Neuronal stem cell (in vitro differentiated cells): ENCODE measurements around the gene C19orf33.
A peak's percentile ranks its signal among the peaks of the same experiment; 100 is the strongest.

Experiments used
- DNase-seq: peaks from one replicate; pipeline ENCODE4 v3.0.0-alpha.2; 2013; ENCODE audit warnings: low spot score
- H2AFZ ChIP-seq: one replicate; pipeline ENCODE4 v1.6.1; 2013; ENCODE audit warnings: mild to moderate bottlenecking, low read length, inconsistent platforms
- H2AK5ac ChIP-seq: 2 replicates; pipeline ENCODE4 v1.6.1; 2013; ENCODE audit warnings: low read depth, mild to moderate bottlenecking, inconsistent platforms, low read length, moderate library complexity, mixed read lengths
- H2BK120ac ChIP-seq: 2 replicates; pipeline ENCODE4 v1.6.1; 2013; ENCODE audit warnings: low read depth, mild to moderate bottlenecking, inconsistent platforms, low read length, moderate library complexity, mixed read lengths
- H2BK12ac ChIP-seq: one replicate; pipeline ENCODE4 v1.6.1; 2013; ENCODE audit warnings: low read length, inconsistent platforms
- H2BK15ac ChIP-seq: 2 replicates; pipeline ENCODE4 v1.6.1; 2013; ENCODE audit warnings: mild to moderate bottlenecking, low read length, inconsistent platforms, mixed read lengths
- H2BK5ac ChIP-seq: one replicate; pipeline ENCODE4 v1.6.1; 2013; ENCODE audit warnings: inconsistent platforms, mild to moderate bottlenecking, low read length, moderate library complexity
- H3K14ac ChIP-seq: one replicate; pipeline ENCODE4 v1.6.1; 2013; ENCODE audit warnings: low read length, inconsistent platforms
- H3K18ac ChIP-seq: 2 replicates; pipeline ENCODE4 v1.6.1; 2013; ENCODE audit warnings: low read length, inconsistent platforms
- H3K23ac ChIP-seq: 2 replicates; pipeline ENCODE4 v1.6.1; 2013; ENCODE audit warnings: low read depth, mild to moderate bottlenecking, mixed read lengths, low read length, inconsistent platforms; ENCODE audit not compliant: poor library complexity
- H3K27ac ChIP-seq: replicated peaks from 3 replicates; pipeline ENCODE4 v1.5.1; 2013; ENCODE audit warnings: low read length, inconsistent platforms
- H3K27me3 ChIP-seq, 3 experiments: 2 replicates each; pipeline ENCODE4 v1.6.1; 2013; ENCODE audit warnings: low read length in 3 of 3, mild to moderate bottlenecking in 2 of 3, inconsistent platforms in 1 of 3, low read depth in 1 of 3, mixed read lengths in 1 of 3, moderate library complexity in 1 of 3; ENCODE audit not compliant: control insufficient read depth in 3 of 3, insufficient read depth in 3 of 3
- H3K36me3 ChIP-seq, 2 donors: replicated peaks in 1 of 2; 2 replicates each; pipeline ENCODE4 v1.6.1; 2013; ENCODE audit warnings: low read length in 2 of 2; ENCODE audit not compliant: control insufficient read depth in 2 of 2, insufficient read depth in 2 of 2
- H3K4ac ChIP-seq: 2 replicates; pipeline ENCODE4 v1.6.1; 2013; ENCODE audit warnings: inconsistent platforms, mild to moderate bottlenecking, low read length, moderate library complexity
- H3K4me1 ChIP-seq, 2 donors: 1 replicate in 1 of 2; 2 replicates in 1 of 2; pipeline ENCODE4 v1.6.1; 2013; ENCODE audit warnings: low read length in 2 of 2, low read depth in 1 of 2; ENCODE audit not compliant: control insufficient read depth in 2 of 2, insufficient read depth in 1 of 2
- H3K4me2 ChIP-seq: one replicate; pipeline ENCODE4 v1.6.1; 2013; ENCODE audit warnings: mild to moderate bottlenecking, low read length, inconsistent platforms; ENCODE audit not compliant: insufficient read depth, poor library complexity, severe bottlenecking
- H3K4me3 ChIP-seq, 2 donors: 2 replicates each; pipeline ENCODE4 v1.5.1; 2013; ENCODE audit warnings: low read length in 2 of 2, mild to moderate bottlenecking in 2 of 2, inconsistent platforms in 1 of 2, moderate library complexity in 1 of 2
- H3K79me1 ChIP-seq: one replicate; pipeline ENCODE4 v1.6.1; 2013; ENCODE audit warnings: low read depth, mild to moderate bottlenecking, inconsistent platforms, low read length, moderate library complexity
- H3K9ac ChIP-seq: one replicate; pipeline ENCODE4 v1.6.1; 2013; ENCODE audit warnings: mild to moderate bottlenecking, low read depth, low read length, inconsistent platforms; ENCODE audit not compliant: poor library complexity
- H3K9me3 ChIP-seq, 2 donors: replicated peaks in 1 of 2; 2 replicates each; pipeline versions ENCODE3 to v1.6.1; 2013; ENCODE audit warnings: low read length in 2 of 2, mild to moderate bottlenecking in 2 of 2, inconsistent platforms in 1 of 2, low read depth in 1 of 2, mixed read lengths in 1 of 2, moderate library complexity in 1 of 2; ENCODE audit not compliant: control insufficient read depth in 2 of 2, insufficient read depth in 1 of 2
- H4K8ac ChIP-seq: one replicate; pipeline ENCODE4 v1.6.1; 2013; ENCODE audit warnings: low read depth, mild to moderate bottlenecking, inconsistent platforms, low read length, moderate library complexity
- H4K91ac ChIP-seq: one replicate; pipeline ENCODE4 v1.6.1; 2013; ENCODE audit warnings: low read length, low read depth, mild to moderate bottlenecking, inconsistent platforms; ENCODE audit not compliant: poor library complexity
- WGBS, 2 donors: extraction: QIAGEN DNeasy Blood & Tissue Kit; methylation state at CpG; one replicate each; pipeline ENCODE4 v1.1.7; 2013; ENCODE audit warnings: missing lambda C conversion rate in 2 of 2, mixed read lengths in 1 of 2; ENCODE audit not compliant: insufficient read length in 2 of 2, insufficient replicate concordance in 1 of 2; ENCODE audit errors: extremely low coverage in 2 of 2; 5-methylcytosine and 5-hydroxymethylcytosine counted together

The C19orf33 gene

GRCh38 chr19:38326591-38326990, 22.5 kb downstream of the C19orf33 start:
- peak overlapping the region; percentile 38 for H3K18ac ChIP-seq
- no peak overlapping the region for H2BK12ac ChIP-seq
- H2BK120ac ChIP-seq, result no peak overlapping the region
- H3K9me3 ChIP-seq, result no peaks in the 10 kb centered on the region
- H3K9ac ChIP-seq, result peak overlapping the region; percentile 60
- no peak overlapping the region for H3K4ac ChIP-seq
- H3K4me3 ChIP-seq, result no peak overlapping the region
- no peaks in the 10 kb centered on the region for H3K79me1 ChIP-seq
- no peaks in the 10 kb centered on the region for H3K36me3 ChIP-seq
- WGBS, 2 donors, result no CpG with 5 or more reads among the region's 22 CpGs
- H4K91ac ChIP-seq, result no peak overlapping the region
- H2AK5ac ChIP-seq, result peak overlapping the region; percentile 92
- H3K27me3 ChIP-seq, result peaks cover 0 to 42% (median 0%) of the 10 kb centered on the region in 3 experiments
- peak overlapping the region; percentile 53 for H2BK5ac ChIP-seq
- no peak overlapping the region for H2AFZ ChIP-seq
- H3K4me2 ChIP-seq, result no peak overlapping the region
- peak overlapping the region; percentile 85 for H2BK15ac ChIP-seq
- no peak for DNase-seq
- H3K14ac ChIP-seq, result peak overlapping the region; percentile 71
- H3K4me1 ChIP-seq, result no peaks in the 10 kb centered on the region
- peak overlapping the region; percentile 55 for H3K23ac ChIP-seq
- no peak overlapping the region for H3K27ac ChIP-seq
- H4K8ac ChIP-seq, result peak overlapping the region; percentile 43

GRCh38 chr19:38329651-38330050, 25.6 kb downstream of the C19orf33 start:
- no peak for DNase-seq
- H3K14ac ChIP-seq, result peak overlapping the region; percentile 38
- no peak overlapping the region for H3K4ac ChIP-seq
- no peak overlapping the region for H2BK12ac ChIP-seq
- H3K18ac ChIP-seq, result peak overlapping the region; percentile 48
- H3K4me3 ChIP-seq, result no peak overlapping the region
- peak overlapping the region; percentile 89 for H3K23ac ChIP-seq
- peak overlapping the region; percentile 75 for H2AK5ac ChIP-seq
- no peak overlapping the region for H2AFZ ChIP-seq
- H3K9ac ChIP-seq, result no peak overlapping the region
- no peaks in the 10 kb centered on the region for H3K79me1 ChIP-seq
- no peak overlapping the region for H3K4me2 ChIP-seq
- no peak overlapping the region for H3K27ac ChIP-seq
- no peak overlapping the region for H2BK5ac ChIP-seq
- H2BK120ac ChIP-seq, result no peak overlapping the region
- H3K27me3 ChIP-seq, result peaks cover 0 to 23% (median 0%) of the 10 kb centered on the region in 3 experiments
- H4K91ac ChIP-seq, result no peak overlapping the region
- no CpG with 5 or more reads among the region's 7 CpGs for WGBS, 2 donors
- no peaks in the 10 kb centered on the region for H3K36me3 ChIP-seq
- H3K4me1 ChIP-seq, result no peaks in the 10 kb centered on the region
- no peaks in the 10 kb centered on the region for H3K9me3 ChIP-seq
- no peak overlapping the region for H2BK15ac ChIP-seq
- H4K8ac ChIP-seq, result peak overlapping the region; percentile 65

- Histone ChIP-seq H2BK12ac (no peak overlapping the region), H2BK120ac (no peak overlapping the region), H3K9ac (no peak overlapping the region), H3K79me1 (no peaks in the 10 kb centered on the region), H3K4me1 (no peaks in the 10 kb centered on the region), H2BK5ac (no peak overlapping the region), H3K23ac (no peak overlapping the region), H3K36me3 (no peaks in the 10 kb centered on the region), H3K27ac (no peak overlapping the region), H2AFZ (no peak overlapping the region), H2BK15ac (no peak overlapping the region), H4K8ac (no peak overlapping the region), H3K9me3 (no peaks in the 10 kb centered on the region), H3K4me2 (no peak overlapping the region), H3K4ac (no peak overlapping the region), H3K18ac (no peak overlapping the region), H3K27me3 (peaks cover 0 to 10% (median 0%) of the 10 kb centered on the region in 3 experiments), H4K91ac (no peak overlapping the region), H3K14ac (no peak overlapping the region), H3K4me3 (no peak overlapping the region), H2AK5ac (no peak overlapping the region)
- no CpG with 5 or more reads among the region's 1 CpG for WGBS, 2 donors
- DNase-seq, result no peak
Measured at GRCh38 chr19:38331728-38332127, 27.7 kb downstream of the C19orf33 start.

GRCh38 chr19:38333245-38333644, 29.2 kb downstream of the C19orf33 start:
- Histone ChIP-seq H2BK120ac (no peak overlapping the region), H2BK12ac (no peak overlapping the region), H3K27me3 (peaks cover 0 to under 1% (median 0%) of the 10 kb centered on the region in 3 experiments), H3K14ac (no peak overlapping the region), H3K4me1 (peaks cover 4 to 5% of the 10 kb centered on the region in 2 donors), H2AFZ (no peak overlapping the region), H3K79me1 (no peaks in the 10 kb centered on the region), H3K9me3 (no peaks in the 10 kb centered on the region), H3K9ac (no peak overlapping the region), H4K91ac (no peak overlapping the region), H3K18ac (no peak overlapping the region), H4K8ac (no peak overlapping the region), H3K4ac (no peak overlapping the region), H2BK15ac (no peak overlapping the region), H3K4me3 (no peak overlapping the region), H3K4me2 (no peak overlapping the region), H3K36me3 (no peaks in the 10 kb centered on the region), H3K23ac (no peak overlapping the region), H3K27ac (no peak overlapping the region), H2BK5ac (no peak overlapping the region), H2AK5ac (no peak overlapping the region)
- no peak for DNase-seq
- WGBS, 2 donors, result no CpG with 5 or more reads among the region's 9 CpGs
